ENCODE results near the gene ABCC5. TPM values are rescaled to one million over a fixed set of nuclear protein-coding genes. Genes with fewer than 3 reads are reported as not detected.

Gene ABCC5
- 10 to 100 TPM; 34.9 to 61.2 (median 45.0) TPM for total RNA-seq

DNA sequence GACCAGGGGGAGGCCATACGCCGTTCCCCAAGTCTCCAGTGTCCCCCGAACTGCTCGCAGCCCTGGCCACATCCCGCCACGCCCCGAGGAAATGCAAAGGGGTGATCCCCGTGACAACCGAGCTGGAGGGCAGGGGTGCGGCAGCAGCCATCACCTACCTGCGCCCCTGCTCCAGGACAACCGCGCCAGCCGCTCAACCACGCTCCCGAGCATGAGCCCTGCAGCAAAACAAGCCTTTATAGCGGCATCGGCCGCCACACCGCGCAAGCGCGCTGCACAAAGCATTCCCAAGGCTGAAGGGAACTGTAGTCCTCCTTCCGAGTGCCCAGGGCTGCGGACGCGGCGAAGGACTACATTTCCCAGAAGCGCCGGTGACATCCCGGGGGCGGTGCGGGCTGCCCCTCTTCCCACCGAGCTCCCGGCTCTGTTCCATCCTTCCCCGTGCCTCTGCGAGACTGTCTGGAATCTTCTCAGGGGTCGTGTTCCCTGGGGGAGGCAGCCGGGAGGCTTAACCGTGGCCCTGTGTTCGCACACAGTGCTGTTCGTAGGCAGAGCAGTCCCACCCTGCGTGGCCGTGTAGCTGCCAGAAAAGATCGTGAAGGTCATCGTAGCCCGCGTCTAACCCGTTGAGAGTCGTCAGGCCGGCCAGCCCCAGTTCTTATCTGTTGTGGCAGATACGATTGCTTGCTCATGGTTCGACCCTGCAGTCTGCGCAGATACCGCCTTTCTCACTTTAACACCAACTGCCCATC, at the start of gene ABCC5:
Gene ABCC5, minus strand, starts transcription at position 213 of the 752 bp plus-strand sequence. CDS start 3,492 bp downstream, outside the sequence.
- Histone ChIP-seq H3K27me3 (no peaks in the 10 kb centered on the region), H3K27ac (peak within 1 kb of the TSS; percentile 9 to 89 (median 83)), H3K36me3 (peaks cover 0 to 13% (median 0%) of the 10 kb centered on the region in 3 donors), H3K4me3 (peak within 1 kb of the TSS; percentile 71 to 99 (median 84)), H3K4me1 (peaks cover 0 to 29% (median 5%) of the 10 kb centered on the region in 4 donors), H3K9me3 (no peaks in the 10 kb centered on the region)
- peak; percentile 75 to 82 for DNase-seq (ENCODE audit: low spot score in 2 of 2)
- TF ChIP-seq EP300 (IDR thresholded peaks at IDR 0.05): peak; percentile 39 to 76
- peak; percentile 30 to 67 for TF ChIP-seq POLR2A (IDR thresholded peaks at IDR 0.05)
- TF ChIP-seq, protein P1, sequence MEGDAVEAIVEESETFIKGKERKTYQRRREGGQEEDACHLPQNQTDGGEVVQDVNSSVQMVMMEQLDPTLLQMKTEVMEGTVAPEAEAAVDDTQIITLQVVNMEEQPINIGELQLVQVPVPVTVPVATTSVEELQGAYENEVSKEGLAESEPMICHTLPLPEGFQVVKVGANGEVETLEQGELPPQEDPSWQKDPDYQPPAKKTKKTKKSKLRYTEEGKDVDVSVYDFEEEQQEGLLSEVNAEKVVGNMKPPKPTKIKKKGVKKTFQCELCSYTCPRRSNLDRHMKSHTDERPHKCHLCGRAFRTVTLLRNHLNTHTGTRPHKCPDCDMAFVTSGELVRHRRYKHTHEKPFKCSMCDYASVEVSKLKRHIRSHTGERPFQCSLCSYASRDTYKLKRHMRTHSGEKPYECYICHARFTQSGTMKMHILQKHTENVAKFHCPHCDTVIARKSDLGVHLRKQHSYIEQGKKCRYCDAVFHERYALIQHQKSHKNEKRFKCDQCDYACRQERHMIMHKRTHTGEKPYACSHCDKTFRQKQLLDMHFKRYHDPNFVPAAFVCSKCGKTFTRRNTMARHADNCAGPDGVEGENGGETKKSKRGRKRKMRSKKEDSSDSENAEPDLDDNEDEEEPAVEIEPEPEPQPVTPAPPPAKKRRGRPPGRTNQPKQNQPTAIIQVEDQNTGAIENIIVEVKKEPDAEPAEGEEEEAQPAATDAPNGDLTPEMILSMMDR (IDR thresholded peaks at IDR 0.05): peak in 4 of 5 experiments; percentile 3 to 89 (median 46)
- WGBS, 2 donors: 1 to 3% methylated on average over 10 to 44 of the region's 55 CpGs

GRCh38 chr3:184066211-184066610, 48.5 kb upstream of the ABCC5 start:
- no peak for DNase-seq (ENCODE audit: low spot score in 2 of 2)
- 70 to 84% methylated on average over 2 of the region's 2 CpGs for WGBS, 2 donors
- TF ChIP-seq, protein P1 (IDR thresholded peaks at IDR 0.05): no peak
- TF ChIP-seq EP300 (IDR thresholded peaks at IDR 0.05) (no peak), POLR2A (IDR thresholded peaks at IDR 0.05) (no peak)
- Histone ChIP-seq H3K4me3 (no peak overlapping the region), H3K4me1 (no peaks in the 10 kb centered on the region), H3K27me3 (no peaks in the 10 kb centered on the region), H3K36me3 (no peaks in the 10 kb centered on the region), H3K27ac (no peak overlapping the region), H3K9me3 (no peaks in the 10 kb centered on the region)

- Histone ChIP-seq H3K27me3 (no peaks in the 10 kb centered on the region), H3K36me3 (no peaks in the 10 kb centered on the region), H3K27ac (no peak overlapping the region), H3K4me1 (no peaks in the 10 kb centered on the region), H3K4me3 (no peak overlapping the region), H3K9me3 (no peaks in the 10 kb centered on the region)
- DNase-seq (ENCODE audit: low spot score in 2 of 2): no peak
- TF ChIP-seq EP300 (IDR thresholded peaks at IDR 0.05): no peak
- TF ChIP-seq POLR2A (IDR thresholded peaks at IDR 0.05): no peak
- TF ChIP-seq, protein P1 (IDR thresholded peaks at IDR 0.05): no peak
These were observed 45.0 kb upstream of the ABCC5 start for GRCh38 chr3:184062637-184063036.

GRCh38 chr3:184059424-184059823, 41.7 kb upstream of the ABCC5 start:
- no peaks in the 10 kb centered on the region for H3K9me3 ChIP-seq
- no peaks in the 10 kb centered on the region for H3K36me3 ChIP-seq
- no peak overlapping the region for H3K27ac ChIP-seq
- WGBS, 2 donors: 56 to 62% methylated on average over 7 of the region's 7 CpGs
- no peaks in the 10 kb centered on the region for H3K4me1 ChIP-seq
- DNase-seq (ENCODE audit: low spot score in 2 of 2): no peak
- TF ChIP-seq POLR2A (IDR thresholded peaks at IDR 0.05) (no peak), EP300 (IDR thresholded peaks at IDR 0.05) (no peak)
- TF ChIP-seq, protein P1 (IDR thresholded peaks at IDR 0.05): no peak
- no peaks in the 10 kb centered on the region for H3K27me3 ChIP-seq
- no peak overlapping the region for H3K4me3 ChIP-seq

- no peak for DNase-seq (ENCODE audit: low spot score in 2 of 2)
These were observed 40.3 kb upstream of the ABCC5 start for GRCh38 chr3:184058029-184058428.

More at GRCh38 chr3:184058029-184058428, 40.3 kb upstream of the ABCC5 start:
- Histone ChIP-seq H3K27ac (no peak overlapping the region), H3K9me3 (no peaks in the 10 kb centered on the region), H3K4me1 (no peaks in the 10 kb centered on the region), H3K4me3 (no peak overlapping the region), H3K36me3 (no peaks in the 10 kb centered on the region), H3K27me3 (no peaks in the 10 kb centered on the region)
- TF ChIP-seq, protein P1 (IDR thresholded peaks at IDR 0.05): no peak
- TF ChIP-seq EP300 (IDR thresholded peaks at IDR 0.05) (no peak), POLR2A (IDR thresholded peaks at IDR 0.05) (no peak)
- WGBS, 2 donors: 33 to 42% methylated on average over 9 of the region's 9 CpGs

Data from tibial nerve (tissue), 4 donors.